Glutamatergic neuron (in vitro differentiated cells): Measurements from ENCODE around the gene LRRK1. TPM values are rescaled to one million over a fixed set of nuclear protein-coding genes. Genes with fewer than 3 reads are reported as not detected.

Experiments
- DNase-seq: peaks from one replicate; pipeline ENCODE4 v3.0.0; 2022
- H3K27ac Mint-ChIP-seq: one replicate; pipeline ENCODE4 v1.8.0; 2020; ENCODE audit warnings: mild to moderate bottlenecking, mixed read lengths, inconsistent platforms; ENCODE audit not compliant: unreplicated experiment
- H3K27me3 Mint-ChIP-seq: one replicate; pipeline ENCODE4 v1.8.0; 2020; ENCODE audit warnings: mild to moderate bottlenecking, moderate library complexity, mixed read lengths, inconsistent platforms; ENCODE audit not compliant: unreplicated experiment
- H3K36me3 Mint-ChIP-seq: one replicate; pipeline ENCODE4 v1.8.0; 2020; ENCODE audit warnings: mild to moderate bottlenecking, mixed read lengths, inconsistent platforms; ENCODE audit not compliant: unreplicated experiment
- H3K4me1 Mint-ChIP-seq: one replicate; pipeline ENCODE4 v1.8.0; 2020; ENCODE audit warnings: mild to moderate bottlenecking, low read depth, mixed read lengths, inconsistent platforms; ENCODE audit not compliant: unreplicated experiment
- H3K4me3 Mint-ChIP-seq: one replicate; pipeline ENCODE4 v1.8.0; 2020; ENCODE audit warnings: mild to moderate bottlenecking, mixed read lengths, inconsistent platforms; ENCODE audit not compliant: unreplicated experiment
- H3K9me3 Mint-ChIP-seq: one replicate; pipeline ENCODE4 v1.8.0; 2020; ENCODE audit warnings: mild to moderate bottlenecking, moderate library complexity, mixed read lengths, inconsistent platforms; ENCODE audit not compliant: unreplicated experiment
- CTCF ChIP-seq: fragments of 200-600 bp; sonication (generic); IDR thresholded peaks from one replicate; pipeline ENCODE4 v1.5.0; 2021; ENCODE audit not compliant: partially characterized antibody, unreplicated experiment
- total RNA-seq: library from RNA; stranded (reverse); fragmentation: NEBNext Ultra II Directional; extraction: Animal tissue kit (Norgen Biotek cat#: 25700); gene quantifications from one replicate; pipeline ENCODE4 v1.2.1, GENCODE V29; 2021; ENCODE audit not compliant: unreplicated experiment

Gene LRRK1
- total RNA-seq, 1 donor from 2014 or later: 1.5 TPM

GRCh38 chr15:101045835-101046691 is 126.9 kb downstream of the LRRK1 start:
- TF ChIP-seq CTCF: no peak
- Mint-ChIP-seq H3K4me3 (peak overlapping the region; percentile 34), H3K27ac (no peak overlapping the region), H3K27me3 (peaks cover 2% of the 10 kb centered on the region), H3K4me1 (peaks cover 22% of the 10 kb centered on the region), H3K36me3 (no peaks in the 10 kb centered on the region), H3K9me3 (peaks cover 3% of the 10 kb centered on the region)
- peak; percentile 6 for DNase-seq

DNA sequence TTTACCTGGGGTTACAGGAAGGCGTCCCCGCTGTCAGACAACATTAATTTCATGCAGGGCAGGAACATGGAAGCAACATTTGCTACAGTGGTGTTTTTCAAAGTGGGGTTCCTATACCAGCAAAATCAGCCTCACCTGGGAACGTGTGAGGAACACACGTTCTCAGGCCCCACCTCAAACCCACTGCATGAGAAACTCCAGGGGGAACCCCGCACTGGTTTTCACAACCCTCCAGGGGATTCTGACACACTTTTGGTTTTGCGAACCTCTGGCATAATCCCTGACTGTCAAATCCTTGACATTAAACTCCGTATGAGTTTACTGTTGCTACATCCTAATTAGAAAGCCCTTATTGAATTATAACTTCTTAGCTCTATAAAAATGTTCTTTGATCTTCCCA is 127.7 kb downstream of the LRRK1 start:
- no peak for DNase-seq
- Mint-ChIP-seq H3K4me3 (peak overlapping the region; percentile 34), H3K27ac (no peak overlapping the region), H3K9me3 (peaks cover 3% of the 10 kb centered on the region), H3K4me1 (peaks cover 22% of the 10 kb centered on the region), H3K27me3 (peaks cover 2% of the 10 kb centered on the region), H3K36me3 (no peaks in the 10 kb centered on the region)
- TF ChIP-seq CTCF: no peak

GRCh38 chr15:101047301-101047781 is 128.2 kb downstream of the LRRK1 start:
- Mint-ChIP-seq H3K27me3 (peaks cover 2% of the 10 kb centered on the region), H3K4me3 (peak overlapping the region; percentile 41), H3K27ac (no peak overlapping the region), H3K9me3 (peaks cover 3% of the 10 kb centered on the region), H3K36me3 (no peaks in the 10 kb centered on the region), H3K4me1 (peaks cover 22% of the 10 kb centered on the region)
- no peak for TF ChIP-seq CTCF
- peak; percentile 26 for DNase-seq

DNA sequence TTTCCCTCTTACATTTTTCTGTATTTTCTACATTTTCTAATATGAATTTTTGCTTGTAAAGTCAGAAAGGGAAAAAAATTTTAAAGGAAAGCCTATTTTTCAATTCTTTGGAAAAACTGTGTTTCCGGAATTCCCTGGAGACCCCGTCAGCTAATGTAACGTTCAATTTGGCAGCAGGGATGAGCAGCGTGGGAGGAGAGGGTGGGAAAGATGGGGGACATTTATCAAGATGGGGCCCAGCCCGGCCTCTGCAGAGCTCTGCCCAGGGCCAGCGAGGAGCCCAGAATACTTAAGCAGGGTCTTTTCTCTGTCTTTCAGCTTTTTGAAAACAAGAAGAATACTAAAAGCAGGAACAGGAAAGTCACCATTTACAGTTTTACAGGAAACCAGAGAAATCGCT is 129.0 kb downstream of the LRRK1 start:
- peak overlapping the region; percentile 18 for H3K27ac Mint-ChIP-seq
- peak; percentile 39 for DNase-seq
- no peak for TF ChIP-seq CTCF
- no peaks in the 10 kb centered on the region for H3K36me3 Mint-ChIP-seq
- H3K27me3 Mint-ChIP-seq: peaks cover 2% of the 10 kb centered on the region
- H3K4me1 Mint-ChIP-seq: peaks cover 22% of the 10 kb centered on the region
- H3K4me3 Mint-ChIP-seq: no peak overlapping the region
- peaks cover 3% of the 10 kb centered on the region for H3K9me3 Mint-ChIP-seq

DNA sequence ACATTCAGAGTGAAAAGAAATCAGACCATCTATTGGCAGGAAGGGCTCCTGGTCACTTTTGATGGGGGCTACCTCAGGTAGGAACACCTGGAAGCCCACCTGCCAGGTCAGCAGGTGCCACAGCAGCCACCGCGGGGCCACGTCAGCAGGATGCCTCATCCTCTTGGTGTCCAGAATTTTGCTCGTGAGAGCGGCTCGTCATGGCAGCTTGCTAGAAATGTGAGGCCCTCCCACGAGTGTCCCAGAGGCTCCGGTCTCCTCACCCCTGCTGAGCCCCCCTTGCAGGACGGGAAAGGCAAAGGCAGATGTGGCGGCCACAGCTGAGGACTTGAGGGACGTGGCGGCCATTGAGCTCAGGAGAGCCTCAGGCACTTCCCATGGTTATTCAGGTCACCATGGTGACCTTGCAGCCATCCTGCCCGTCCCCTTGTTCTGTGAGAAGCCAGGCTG is 129.4 kb downstream of the LRRK1 start:
- Mint-ChIP-seq H3K4me1 (peaks cover 22% of the 10 kb centered on the region), H3K27ac (no peak overlapping the region), H3K27me3 (peaks cover 2% of the 10 kb centered on the region), H3K9me3 (peaks cover 3% of the 10 kb centered on the region), H3K36me3 (no peaks in the 10 kb centered on the region), H3K4me3 (no peak overlapping the region)
- no peak for TF ChIP-seq CTCF
- DNase-seq: peak; percentile 40
